K562 (cell line): ENCODE measurements around the gene ANKS1B. TPM values are rescaled to one million over a fixed set of nuclear protein-coding genes. Genes with fewer than 3 reads are reported as not detected.

Experiments used
- ATAC-seq: fragments of 200-7000 bp; cut with Tn5 transposase; 3 replicates; pipeline ENCODE4 v1.9.1; 2020; ENCODE audit warnings: moderate library complexity
- BruUV-seq: library from RNA; stranded (reverse); fragments of 400-500 nt; replicated peaks from 2 replicates; lab custom pipeline; 2021; lab: Mats Ljungman, UMichigan
- CTCF ChIA-PET: fragments of 300-600 bp; formaldehyde crosslinking; extraction: SDS; loops from one replicate; lab custom pipeline; 2021; ENCODE audit warnings: low intra/inter-chr PET ratio; lab: Yijun Ruan, JAX
- POLR2A ChIA-PET: fragments of 300-600, 350-650 bp; sonication (Branson Sonifier 250); formaldehyde crosslinking; extraction: SDS; loops from one replicate; lab custom pipeline; 2021; ENCODE audit warnings: antibody characterized with exemption, inconsistent platforms; lab: Yijun Ruan, JAX
- DNase-seq, 4 experiments: peaks; one replicate each; pipeline versions ENCODE4 v3.0.0 to v3.0.0-alpha.2; 2011 to 2018; ENCODE audit warnings: low spot score in 3 of 4, mixed read lengths in 3 of 4; ENCODE audit errors: extremely low read depth in 1 of 4
- FAIRE-seq: peaks from 2 replicates; lab custom pipeline; 2011; peaks lifted over from hg19 to GRCh38; lab: Jason Lieb, UNC
- H2AFZ ChIP-seq: 2 replicates; pipeline ENCODE4 v1.6.0; 2011; ENCODE audit warnings: low read depth, low read length, control low read depth, inconsistent platforms
- H3K27ac ChIP-seq: fragments of 200-600 bp; 3 replicates; pipeline ENCODE4 v1.8.0; 2011; ENCODE audit warnings: low read depth, mild to moderate bottlenecking, control low read depth, inconsistent platforms, low read length, moderate library complexity, mixed read lengths; ENCODE audit errors: extremely low read depth
- H3K27me3 ChIP-seq, 2 experiments: fragments of 300-600 bp in 1 of 2; 2 replicates in 1 of 2; 3 replicates in 1 of 2; pipeline versions ENCODE4 v1.6.0 to v1.8.0; 2011; ENCODE audit warnings: inconsistent platforms in 2 of 2, low read length in 2 of 2, mild to moderate bottlenecking in 1 of 2, mixed read lengths in 1 of 2, moderate library complexity in 1 of 2; ENCODE audit not compliant: control insufficient read depth in 2 of 2, insufficient read depth in 2 of 2
- H3K36me3 ChIP-seq: fragments of 300-600 bp; 3 replicates; pipeline ENCODE4 v1.8.0; 2011; ENCODE audit warnings: mild to moderate bottlenecking, low read length, inconsistent platforms; ENCODE audit not compliant: control insufficient read depth, insufficient read depth
- H3K4me1 ChIP-seq, 2 experiments: fragments of 200-600 bp in 1 of 2; replicated peaks in 1 of 2; 2 replicates in 1 of 2; 3 replicates in 1 of 2; pipeline versions ENCODE4 v1.5.1 to v1.8.0; 2011; ENCODE audit warnings: inconsistent platforms in 2 of 2, low read length in 2 of 2, mild to moderate bottlenecking in 1 of 2, mixed read lengths in 1 of 2, moderate library complexity in 1 of 2; ENCODE audit not compliant: control insufficient read depth in 2 of 2, insufficient read depth in 2 of 2
- H3K4me2 ChIP-seq: 2 replicates; pipeline ENCODE4 v1.6.1; 2011; ENCODE audit warnings: low read length, control low read depth, inconsistent platforms, mixed read lengths; ENCODE audit not compliant: insufficient read depth
- H3K4me3 ChIP-seq: fragments of 200-600 bp; sonication (generic), shearing (Covaris generic); 2 replicates; pipeline ENCODE4 v1.5.1; 2016; ENCODE audit warnings: control low read depth, inconsistent platforms
- H3K79me2 ChIP-seq: fragments of 200-600 bp; 3 replicates; pipeline ENCODE4 v1.8.0; 2011; ENCODE audit warnings: low read length, inconsistent platforms; ENCODE audit not compliant: control insufficient read depth, insufficient read depth
- H3K9ac ChIP-seq, 2 experiments: 2 replicates each; pipeline versions ENCODE4 v1.6.0 to v1.6.1; 2011; ENCODE audit warnings: low read depth in 2 of 2, low read length in 2 of 2, control low read depth in 1 of 2, inconsistent platforms in 1 of 2, mild to moderate bottlenecking in 1 of 2, mixed read lengths in 1 of 2; ENCODE audit not compliant: insufficient read depth in 1 of 2
- H3K9me1 ChIP-seq: one replicate; pipeline ENCODE4 v1.6.0; 2011; ENCODE audit warnings: inconsistent platforms, mild to moderate bottlenecking, low read length, moderate library complexity; ENCODE audit not compliant: control insufficient read depth, insufficient read depth
- H3K9me3 ChIP-seq: replicated peaks from 2 replicates; pipeline ENCODE4 v1.5.1; 2011; ENCODE audit warnings: low read depth, low read length, inconsistent platforms; ENCODE audit not compliant: control insufficient read depth, insufficient read depth
- H4K20me1 ChIP-seq: replicated peaks from 2 replicates; pipeline ENCODE4 v1.6.1; 2011; ENCODE audit warnings: low read length, inconsistent platforms, mixed read lengths; ENCODE audit not compliant: control insufficient read depth, insufficient read depth
- HMG20A ChIP-seq: fragments of 450-650 bp; formaldehyde crosslinking; conservative IDR thresholded peaks from 2 replicates; pipeline ENCODE4 v1.4.0; 2020; ENCODE audit warnings: mild to moderate bottlenecking, mixed read lengths
- MAFK ChIP-seq: IDR thresholded peaks from 2 replicates; pipeline ENCODE4 v1.6.1; 2011; ENCODE audit warnings: low read length, improper control_type of control experiment
- MBD2 ChIP-seq: sonication (generic); IDR thresholded peaks from 2 replicates; pipeline ENCODE4 v1.6.1; 2016; ENCODE audit warnings: low read depth, borderline replicate concordance
- NCOA4 ChIP-seq: fragments of 450-650 bp; IDR thresholded peaks from 2 replicates; pipeline ENCODE4 v1.6.1; 2018; ENCODE audit warnings: mild to moderate bottlenecking; ENCODE audit not compliant: partially characterized antibody
- SAFB2 ChIP-seq: fragments of 200-400 bp; formaldehyde crosslinking; IDR thresholded peaks from 2 replicates; pipeline ENCODE4 v1.6.1; 2018; ENCODE audit warnings: borderline replicate concordance, low read length, low read depth, moderate library complexity; ENCODE audit not compliant: severe bottlenecking
- SMAD1 ChIP-seq: fragments of 150-350 bp; IDR thresholded peaks from 2 replicates; pipeline ENCODE4 v1.6.1; 2014; ENCODE audit warnings: low read length, low read depth; ENCODE audit not compliant: partially characterized antibody
- SMAD4 ChIP-seq: fragments of 250-450 bp; sonication (Bioruptor Pico); conservative IDR thresholded peaks from 2 replicates; pipeline ENCODE4 v1.8.0; 2021; ENCODE audit warnings: inconsistent platforms, mild to moderate bottlenecking, moderate library complexity
- ZNF324 ChIP-seq: fragments of 250-450 bp; sonication (Bioruptor Pico); IDR thresholded peaks from 2 replicates; pipeline ENCODE4 v1.4.0; 2020; ENCODE audit warnings: mild to moderate bottlenecking
- ZNF583 ChIP-seq: fragments of 250-450 bp; sonication (Bioruptor Pico); IDR thresholded peaks from 2 replicates; pipeline ENCODE4 v1.4.0; 2020
- ZNF707 ChIP-seq: fragments of 250-450 bp; sonication (Bioruptor Pico); conservative IDR thresholded peaks from 2 replicates; pipeline ENCODE4 v1.8.0; 2022; ENCODE audit warnings: inconsistent platforms, mild to moderate bottlenecking, moderate library complexity
- WGBS: fragments of 100-300 bp; shearing (Covaris generic); methylation state at CpG from one replicate; pipeline ENCODE4 v1.1.6; 2016; ENCODE audit warnings: low coverage, mixed read lengths; ENCODE audit not compliant: insufficient coverage; ENCODE audit errors: missing lambda C conversion rate; 5-methylcytosine and 5-hydroxymethylcytosine counted together
- in situ Hi-C: fragments of 300-500 bp; cut with MboI; formaldehyde crosslinking; loops from 4 replicates; pipeline ENCODE4 v1.15.0; 2018; ENCODE audit warnings: inconsistent platforms, mixed read lengths
- intact Hi-C: fragments of 100-400 bp; cut with micrococcal nuclease; formaldehyde crosslinking; loops from 2 replicates; pipeline ENCODE4 v1.14.2; 2022
- polyA plus RNA-seq, 8 experiments: library from polyadenylated mRNA; depleted of rRNA in 4 of 8; stranded (reverse) in 5 of 8; unstranded in 3 of 8; fragments of >200 nt; fragmentation: Nextera tagmentation in 2 of 8; fragmentation: Illumina TruSeq in 1 of 8; extraction: Ambion mirVana in 2 of 8; extraction: Trizol in 1 of 8; gene quantifications; 2 replicates each; pipeline versions ENCODE4 v1.2.1 to v1.2.3, GENCODE V29; 2011 to 2014; ENCODE audit warnings: inconsistent platforms in 1 of 8, missing spikeins in 1 of 8
- total RNA-seq, 7 experiments: library from RNA; depleted of rRNA in 6 of 7; stranded (reverse); fragments of >200 nt in 6 of 7; fragmentation: Illumina TruSeq in 2 of 7; extraction: Trizol in 2 of 7; gene quantifications; 2 replicates each; pipeline versions ENCODE4 v1.2.1 to v1.2.3, GENCODE V29; 2011 to 2021; ENCODE audit warnings: low replicate concordance in 1 of 7
- TF ChIP-seq, protein P1 (sequence below), 2 experiments: IDR thresholded peaks; 2 replicates each; pipeline ENCODE4 v1.6.1; 2011; ENCODE audit warnings: borderline replicate concordance in 1 of 2, control low read depth in 1 of 2, low read depth in 1 of 2, low read length in 1 of 2, mild to moderate bottlenecking in 1 of 2, mixed read lengths in 1 of 2, moderate library complexity in 1 of 2; ENCODE audit not compliant: insufficient read depth in 1 of 2, insufficient read length in 1 of 2, poor library complexity in 1 of 2, severe bottlenecking in 1 of 2; ENCODE audit errors: extremely low read depth in 1 of 2
- TF ChIP-seq, protein P2 (sequence below): fragments of 250-450 bp; sonication (Bioruptor Pico); IDR thresholded peaks from 2 replicates; pipeline ENCODE4 v1.8.0; 2021; ENCODE audit warnings: moderate library complexity, mild to moderate bottlenecking, inconsistent platforms

Gene ANKS1B
- total and polyA plus RNA-seq, 9 of the 15 experiments (the other 6 are each of a cell fraction or from before 2014, with no cell fraction given): 0.04 to 0.47 (median 0.28) TPM; not detected in 4

- no peak for FAIRE-seq
Observed at GRCh38 chr12:99983456-99984258, 1.1 kb downstream of the ANKS1B start.

GRCh38 chr12:99981639-99982190 is 3.0 kb downstream of the ANKS1B start:
- Histone ChIP-seq H3K9ac (no peak overlapping the region), H4K20me1 (no peaks in the 10 kb centered on the region; the same call in 1 of the 2 replicates), H3K9me3 (no peaks in the 10 kb centered on the region), H3K27me3 (peaks cover 5 to 9% of the 10 kb centered on the region in 2 experiments; a peak in 2 of 5 replicates), H3K9me1 (no peaks in the 10 kb centered on the region), H3K4me1 (peaks cover 3 to 9% of the 10 kb centered on the region in 2 experiments; a peak in 3 of 5 replicates), H3K36me3 (no peaks in the 10 kb centered on the region), H3K79me2 (no peaks in the 10 kb centered on the region), H2AFZ (no peak overlapping the region), H3K4me3 (no peak overlapping the region), H3K27ac (no peak overlapping the region), H3K4me2 (no peak overlapping the region)
- BruUV-seq: no TSS peak
- WGBS: 0% methylated on average over 4 of the region's 4 CpGs
- ChIA-PET CTCF (no interaction called here), POLR2A (no interaction called here)
- no peak for ATAC-seq
- DNase-seq: no peak
- intact Hi-C loops (no loop called here), in situ Hi-C loops (no loop called here)
- no peak for FAIRE-seq
- TF ChIP-seq SAFB2 (no peak), ZNF707 (CRISPR knock-in tag) (no peak), MBD2 (no peak), ZNF324 (CRISPR knock-in tag) (no peak), MAFK (no peak), HMG20A (CRISPR knock-in tag) (no peak)
- TF ChIP-seq, protein P1, sequence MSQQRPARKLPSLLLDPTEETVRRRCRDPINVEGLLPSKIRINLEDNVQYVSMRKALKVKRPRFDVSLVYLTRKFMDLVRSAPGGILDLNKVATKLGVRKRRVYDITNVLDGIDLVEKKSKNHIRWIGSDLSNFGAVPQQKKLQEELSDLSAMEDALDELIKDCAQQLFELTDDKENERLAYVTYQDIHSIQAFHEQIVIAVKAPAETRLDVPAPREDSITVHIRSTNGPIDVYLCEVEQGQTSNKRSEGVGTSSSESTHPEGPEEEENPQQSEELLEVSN (IDR thresholded peaks at IDR 0.05; ENCODE audit: borderline replicate concordance in 1 of 2, extremely low read depth in 1 of 2, insufficient read depth in 1 of 2, insufficient read length in 1 of 2, low read depth in 1 of 2, low read length in 1 of 2, poor library complexity in 1 of 2, severe bottlenecking in 1 of 2): no peak
- TF ChIP-seq, protein P2, sequence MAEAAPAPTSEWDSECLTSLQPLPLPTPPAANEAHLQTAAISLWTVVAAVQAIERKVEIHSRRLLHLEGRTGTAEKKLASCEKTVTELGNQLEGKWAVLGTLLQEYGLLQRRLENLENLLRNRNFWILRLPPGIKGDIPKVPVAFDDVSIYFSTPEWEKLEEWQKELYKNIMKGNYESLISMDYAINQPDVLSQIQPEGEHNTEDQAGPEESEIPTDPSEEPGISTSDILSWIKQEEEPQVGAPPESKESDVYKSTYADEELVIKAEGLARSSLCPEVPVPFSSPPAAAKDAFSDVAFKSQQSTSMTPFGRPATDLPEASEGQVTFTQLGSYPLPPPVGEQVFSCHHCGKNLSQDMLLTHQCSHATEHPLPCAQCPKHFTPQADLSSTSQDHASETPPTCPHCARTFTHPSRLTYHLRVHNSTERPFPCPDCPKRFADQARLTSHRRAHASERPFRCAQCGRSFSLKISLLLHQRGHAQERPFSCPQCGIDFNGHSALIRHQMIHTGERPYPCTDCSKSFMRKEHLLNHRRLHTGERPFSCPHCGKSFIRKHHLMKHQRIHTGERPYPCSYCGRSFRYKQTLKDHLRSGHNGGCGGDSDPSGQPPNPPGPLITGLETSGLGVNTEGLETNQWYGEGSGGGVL (CRISPR knock-in tag): no peak

More at GRCh38 chr12:99983456-99984258, 1.1 kb downstream of the ANKS1B start:
- no TSS peak for BruUV-seq
- peaks cover 5 to 9% of the 10 kb centered on the region in 2 experiments; a peak in 2 of 5 replicates for H3K27me3 ChIP-seq
- DNase-seq (no peak), ATAC-seq (no peak; the same call in 2 of the 3 replicates)
- no peaks in the 10 kb centered on the region for H3K9me3 ChIP-seq
- POLR2A ChIA-PET: interaction anchor here (0.9 to 1.6 kb wide), 3 partner anchors 11 to 309 kb away, joined by 3 to 6 read pairs (median 4); no protein-coding TSS in a partner anchor
- WGBS: 40% methylated on average over 19 of the region's 20 CpGs
- no peaks in the 10 kb centered on the region for H3K36me3 ChIP-seq
- intact Hi-C loops: no loop called here
- no peaks in the 10 kb centered on the region; the same call in 1 of the 2 replicates for H4K20me1 ChIP-seq
- no peak overlapping the region for H3K4me3 ChIP-seq
- no peak overlapping the region for H3K9ac ChIP-seq
- H3K79me2 ChIP-seq: no peaks in the 10 kb centered on the region
- no peak overlapping the region for H3K27ac ChIP-seq
- no peak for TF ChIP-seq ZNF707 (CRISPR knock-in tag)
- TF ChIP-seq SMAD4: no peak
- no peak for TF ChIP-seq NCOA4
- no peak for TF ChIP-seq SMAD1
- TF ChIP-seq ZNF583 (CRISPR knock-in tag): no peak
- TF ChIP-seq, all 486 proteins: peak for 0
- CTCF ChIA-PET: no interaction called here
- no peaks in the 10 kb centered on the region for H3K9me1 ChIP-seq
- peaks cover 3 to 9% of the 10 kb centered on the region in 2 experiments; a peak in 3 of 5 replicates for H3K4me1 ChIP-seq
- H2AFZ ChIP-seq: no peak overlapping the region
- in situ Hi-C loops: no loop called here
- H3K4me2 ChIP-seq: no peak overlapping the region
